ENCODE results near the gene SCTR.

SCTR gene

DNA sequence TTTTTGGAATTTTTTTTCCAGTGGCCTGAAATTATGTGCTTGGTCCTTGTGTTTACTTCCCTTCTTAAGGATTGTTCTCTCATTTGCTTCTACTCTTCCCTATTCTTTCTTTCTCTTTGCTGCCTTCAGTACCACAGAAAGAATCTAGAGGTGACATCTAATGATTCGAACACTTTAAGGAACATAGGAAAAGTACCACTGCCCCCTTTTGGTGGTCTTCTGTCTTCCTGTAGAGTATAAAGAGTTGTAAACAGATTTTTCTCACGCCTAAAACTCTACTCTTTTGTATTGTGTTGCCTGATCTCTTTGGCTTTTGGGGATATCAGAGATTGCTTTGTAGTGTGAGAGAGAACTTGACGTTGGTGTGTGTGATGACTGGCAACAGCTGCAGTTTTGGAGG is 7.0 kb upstream of the SCTR start:
- no peak overlapping the region for H3K4me3 ChIP-seq (ENCODE audit: low read length)
- peak; percentile 17 for DNase-seq (ENCODE audit: low read depth, low spot score)

DNA sequence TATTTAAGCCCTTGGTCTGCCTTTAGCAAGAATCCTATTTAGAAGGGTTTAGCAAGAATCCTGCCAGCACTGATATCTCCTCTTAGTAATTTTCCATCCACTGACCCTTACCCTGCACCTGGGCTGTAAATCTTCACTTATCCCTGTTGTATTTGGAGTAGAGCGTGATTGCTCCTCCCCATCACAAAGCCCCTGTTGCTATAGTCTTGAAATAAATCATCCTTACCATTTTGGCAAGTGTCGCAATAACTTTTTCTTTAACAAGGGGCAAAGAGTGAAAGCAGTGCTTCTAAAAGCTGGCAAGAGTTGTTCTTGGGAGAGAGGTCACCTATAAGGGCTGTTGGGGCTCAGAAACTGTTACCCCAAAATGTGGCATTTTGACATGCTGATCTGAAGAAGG is 3.7 kb upstream of the SCTR start:
- H3K4me3 ChIP-seq (ENCODE audit: low read length): no peak overlapping the region
- DNase-seq (ENCODE audit: low read depth, low spot score): no peak

DNA sequence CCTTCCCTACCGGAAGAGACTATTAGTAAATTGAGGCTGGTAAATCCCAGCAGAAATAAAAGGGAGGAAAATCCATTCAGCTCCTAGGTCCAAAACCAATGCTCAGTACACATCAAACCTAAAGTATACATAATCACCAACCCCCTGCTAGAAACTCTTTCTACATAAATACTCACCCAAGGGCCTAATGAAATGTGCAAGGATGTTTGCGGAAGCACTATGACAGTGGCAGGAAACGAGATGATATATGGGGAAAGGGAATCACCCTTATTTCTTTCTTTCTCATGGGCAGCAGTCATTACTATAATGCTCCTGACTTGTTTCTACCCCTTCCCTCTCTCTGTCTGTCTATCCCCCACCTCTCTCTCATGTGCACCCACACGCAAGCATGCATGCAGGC is 1.3 kb upstream of the SCTR start:
- no peak for DNase-seq (ENCODE audit: low read depth, low spot score)
- no peak overlapping the region for H3K4me3 ChIP-seq (ENCODE audit: low read length)

DNA sequence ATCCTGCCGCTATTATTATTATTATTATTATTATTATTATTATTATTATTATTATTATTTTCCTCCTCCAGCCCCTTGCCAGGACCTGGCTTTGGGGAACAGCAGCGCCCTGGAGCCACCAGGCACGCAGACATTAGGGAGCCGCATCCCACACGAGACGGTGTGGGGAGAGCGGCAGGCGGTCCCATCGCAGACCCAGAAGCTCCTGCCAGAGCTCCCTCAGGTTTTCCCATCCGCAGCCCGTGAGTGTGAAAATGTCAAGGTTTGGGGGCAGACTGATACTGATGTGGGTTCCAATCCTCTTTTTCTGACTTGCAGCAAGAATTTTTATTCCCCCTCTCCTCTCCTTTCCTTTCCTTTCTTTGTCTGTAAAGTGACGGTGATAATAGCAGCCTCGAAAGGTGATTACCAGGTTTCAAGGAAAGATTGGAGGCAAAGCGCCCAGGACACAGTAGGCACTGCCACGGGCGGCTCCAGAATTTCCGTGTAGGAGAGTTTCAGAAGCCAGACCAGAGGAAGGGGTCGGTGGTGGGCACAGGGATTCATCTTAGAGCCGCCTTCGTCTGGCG is 816 bp downstream of the SCTR start:
- no peak for DNase-seq (ENCODE audit: low read depth, low spot score)
- no peak overlapping the region for H3K4me3 ChIP-seq (ENCODE audit: low read length)

DNA sequence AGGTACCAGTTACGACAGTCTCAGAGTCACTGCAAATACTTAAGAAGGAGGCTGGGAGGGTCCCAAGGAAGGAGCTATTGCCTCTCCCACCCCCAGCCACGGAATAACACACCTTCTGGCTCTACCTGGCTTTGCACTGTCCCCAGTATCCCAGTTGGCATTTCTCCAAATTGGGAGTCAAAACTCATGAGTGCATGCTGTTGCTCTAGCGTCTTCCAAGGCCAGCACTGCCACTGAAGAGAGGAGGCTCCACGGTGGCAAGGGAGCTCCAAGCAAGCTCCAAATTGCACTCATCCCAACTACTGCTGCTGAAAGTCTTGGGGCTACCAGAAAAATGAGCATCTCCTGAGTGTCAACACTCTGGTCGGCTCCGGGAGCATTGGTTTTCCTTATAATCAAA is 1.6 kb downstream of the SCTR start:
- no peak for DNase-seq (ENCODE audit: low read depth, low spot score)
- no peak overlapping the region for H3K4me3 ChIP-seq (ENCODE audit: low read length)

DNA sequence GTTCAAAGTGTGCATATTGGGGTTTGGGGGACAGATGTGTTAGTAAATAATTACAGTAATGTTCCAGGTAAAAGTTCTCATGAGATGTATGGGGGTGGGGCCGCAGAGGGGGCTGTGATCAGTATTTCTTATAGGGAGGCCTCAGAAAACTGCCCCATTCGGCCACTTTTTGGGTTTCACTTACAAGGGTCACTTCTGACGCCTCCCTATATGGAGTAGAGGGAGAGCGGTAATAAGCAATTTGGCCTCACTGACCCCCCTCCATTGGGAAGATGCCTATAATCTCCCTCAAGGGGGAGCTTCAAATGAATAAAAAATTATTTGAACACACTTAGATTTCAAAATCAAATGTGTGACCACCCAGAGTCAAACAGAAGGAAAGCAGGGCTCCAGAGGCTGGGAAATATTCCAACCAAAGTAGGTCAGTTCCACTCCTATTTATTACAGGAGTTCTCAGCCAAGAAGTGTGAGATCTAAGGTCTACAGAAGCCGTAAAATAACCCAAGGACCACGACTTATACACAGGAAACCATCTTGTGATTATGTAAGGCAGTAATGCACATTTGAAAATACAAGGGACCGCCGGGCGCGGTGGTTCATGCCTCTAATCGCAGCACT is 2.7 kb downstream of the SCTR start:
- H3K4me3 ChIP-seq (ENCODE audit: low read length): no peak overlapping the region
- DNase-seq (ENCODE audit: low read depth, low spot score): no peak

DNA sequence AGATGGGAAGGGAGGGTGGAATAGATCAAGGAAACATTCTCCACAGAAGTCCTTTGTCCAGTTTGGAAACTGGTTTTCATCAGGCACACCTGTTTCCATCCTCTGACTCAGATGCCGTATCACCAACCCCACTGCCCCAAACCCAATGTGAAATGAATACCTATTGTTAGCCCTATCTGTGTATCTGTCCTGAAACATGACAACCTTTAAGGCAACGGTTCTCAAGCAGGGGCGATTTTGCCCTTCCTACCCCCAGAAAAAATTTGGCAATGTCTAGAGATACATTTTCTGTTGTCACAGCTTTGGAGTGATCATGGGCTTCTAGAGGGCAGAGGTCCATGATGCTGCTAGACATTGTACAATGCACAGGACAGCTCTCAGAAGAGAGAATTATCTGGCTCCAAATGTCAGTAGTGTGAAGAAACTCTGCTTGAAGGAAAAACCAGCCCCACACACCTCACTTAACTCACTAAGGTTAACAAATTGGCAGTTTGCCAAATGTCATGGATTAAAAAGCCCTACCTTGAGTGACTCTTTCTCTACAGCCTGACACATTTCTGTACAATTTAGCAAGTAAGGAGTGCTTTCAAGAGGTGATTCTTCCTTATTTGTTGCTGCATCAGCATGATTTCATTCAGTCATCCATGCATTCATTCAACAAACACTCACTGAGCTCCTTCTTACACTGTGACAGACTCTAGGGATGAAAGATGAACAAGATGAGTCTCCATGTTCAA is 3.4 kb downstream of the SCTR start:
- no peak overlapping the region for H3K4me3 ChIP-seq (ENCODE audit: low read length)
- peak; percentile 9 for DNase-seq (ENCODE audit: low read depth, low spot score)

DNA sequence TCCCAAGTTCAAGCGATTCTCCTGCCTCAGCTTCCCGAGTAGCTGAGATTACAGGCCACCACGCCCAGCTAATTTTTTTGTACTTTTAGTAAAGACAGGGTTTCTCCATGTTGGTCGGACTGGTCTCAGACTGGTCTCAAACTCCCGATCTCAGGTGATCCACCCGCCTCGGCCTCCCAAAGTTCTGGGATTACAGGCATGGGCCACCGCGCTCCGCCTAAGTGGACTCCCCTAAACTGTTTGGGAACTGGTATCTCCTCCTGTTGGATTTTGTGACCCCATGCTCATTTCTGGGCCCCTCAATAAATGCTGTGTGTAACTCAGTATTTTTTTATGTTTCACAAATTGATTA is 5.2 kb downstream of the SCTR start:
- no peak overlapping the region for H3K4me3 ChIP-seq (ENCODE audit: low read length)
- no peak for DNase-seq (ENCODE audit: low read depth, low spot score)

DNA sequence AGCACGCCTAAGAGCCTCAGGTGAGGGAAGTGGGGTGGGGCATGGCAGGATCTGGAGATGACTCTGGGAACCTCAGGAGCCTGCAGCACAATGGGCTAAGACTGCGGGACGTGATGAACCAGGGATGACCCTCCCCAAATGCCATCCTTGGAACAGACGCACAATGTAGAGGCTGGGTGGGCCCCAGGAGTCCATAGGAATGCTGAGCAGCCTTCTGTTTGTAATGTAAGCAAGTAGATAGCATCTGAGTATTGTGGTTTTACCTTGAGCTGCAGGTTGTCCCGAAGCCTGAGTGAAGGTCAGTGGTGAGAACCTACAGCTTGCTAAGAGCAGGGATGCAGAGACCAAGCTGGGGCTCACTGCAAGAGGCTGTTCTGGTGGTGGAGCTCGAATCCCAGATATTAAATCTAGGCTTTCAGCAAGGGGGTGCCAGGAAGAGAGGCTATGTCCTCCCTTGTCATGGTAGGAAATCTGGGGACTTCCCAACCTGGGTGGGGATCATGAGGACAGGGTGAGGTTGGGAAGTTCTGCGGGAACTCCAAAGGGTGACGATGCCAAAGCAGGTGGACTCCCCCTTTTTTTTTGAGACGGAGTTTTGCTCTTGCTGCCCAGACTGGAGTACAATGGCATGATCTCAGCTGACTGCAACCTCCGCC is 5.8 kb downstream of the SCTR start:
- no peak overlapping the region for H3K4me3 ChIP-seq (ENCODE audit: low read length)
- no peak for DNase-seq (ENCODE audit: low read depth, low spot score)

DNA sequence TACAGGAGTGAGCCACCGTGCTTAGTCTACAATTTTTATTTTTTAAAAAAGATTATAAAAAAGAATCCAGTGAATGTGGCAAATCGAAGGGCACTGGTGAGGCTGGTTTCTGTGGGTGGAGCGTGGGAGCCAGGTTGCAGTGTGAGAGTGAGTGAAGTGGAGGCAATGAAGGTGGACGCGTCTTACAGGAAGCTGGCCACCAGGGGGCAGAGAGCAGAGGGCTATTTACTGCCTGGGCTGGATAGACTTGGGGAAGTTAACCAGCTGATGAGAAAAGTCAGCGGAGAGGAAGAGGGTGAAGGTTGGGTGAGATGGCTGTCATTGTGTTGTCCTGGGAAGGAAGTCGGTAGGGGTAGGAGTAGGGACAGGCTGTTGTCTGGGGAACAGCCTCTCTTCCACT is 6.8 kb downstream of the SCTR start:
- H3K4me3 ChIP-seq (ENCODE audit: low read length): no peak overlapping the region
- DNase-seq (ENCODE audit: low read depth, low spot score): peak; percentile 32

DNA sequence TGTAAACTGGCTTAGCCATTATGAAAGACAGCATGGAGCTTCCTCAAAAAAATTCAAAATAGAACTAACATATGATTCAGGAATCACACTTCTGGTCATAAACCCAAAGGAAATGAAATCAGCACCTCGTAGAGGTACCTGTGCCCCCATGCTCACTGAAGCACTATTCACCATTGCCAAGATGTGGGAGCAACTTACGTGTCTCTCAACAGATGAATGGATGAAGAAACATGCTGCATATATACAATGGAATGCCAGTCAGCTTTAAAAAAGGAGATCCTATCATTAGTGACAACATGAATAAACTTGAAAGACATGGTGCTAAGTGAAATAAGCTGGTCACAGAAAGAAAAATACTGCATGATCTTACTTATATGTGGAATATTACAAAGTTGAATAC is 8.2 kb downstream of the SCTR start:
- H3K4me3 ChIP-seq (ENCODE audit: low read length): no peak overlapping the region
- DNase-seq (ENCODE audit: low read depth, low spot score): no peak

DNA sequence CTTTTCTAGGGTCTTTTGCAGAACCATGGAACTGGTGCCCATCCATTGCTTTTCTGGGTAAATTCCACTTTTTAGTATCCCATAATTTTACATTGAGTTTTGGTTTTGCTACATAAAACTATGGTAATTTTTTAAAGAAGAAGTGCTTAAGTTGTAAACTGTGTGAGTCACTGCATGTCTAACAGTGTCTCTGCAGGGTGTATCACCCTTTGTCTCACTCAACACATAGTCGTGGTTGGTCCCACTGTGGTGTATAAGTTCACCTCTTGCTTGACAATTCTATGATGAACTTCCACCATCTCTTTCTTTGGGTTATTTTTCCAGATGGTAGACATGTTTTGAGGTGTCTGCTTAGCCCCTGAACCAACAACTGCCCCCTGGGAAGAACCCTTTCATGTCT is 10.5 kb downstream of the SCTR start:
- no peak overlapping the region for H3K4me3 ChIP-seq (ENCODE audit: low read length)
- no peak for DNase-seq (ENCODE audit: low read depth, low spot score)

DNA sequence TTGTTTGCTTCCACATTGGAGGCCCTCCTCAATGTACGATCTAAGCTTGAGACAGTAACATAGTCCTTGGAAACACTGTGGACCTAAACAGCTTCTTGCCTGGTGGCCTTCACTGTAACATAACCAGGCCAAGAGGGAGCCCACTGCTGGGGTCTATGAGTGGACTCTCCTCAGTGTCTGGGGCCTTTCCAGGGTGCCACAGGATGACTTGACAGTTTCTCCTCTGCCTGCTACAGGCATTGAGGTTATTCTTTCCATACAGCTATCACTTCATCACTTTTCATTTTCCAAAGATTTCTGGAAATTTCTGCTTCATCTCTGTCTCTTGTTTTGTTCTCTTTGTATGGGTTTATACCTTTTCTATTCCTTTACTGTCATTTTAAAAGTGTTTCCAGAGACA is 11.3 kb downstream of the SCTR start:
- H3K4me3 ChIP-seq (ENCODE audit: low read length): no peak overlapping the region
- DNase-seq (ENCODE audit: low read depth, low spot score): no peak

DNA sequence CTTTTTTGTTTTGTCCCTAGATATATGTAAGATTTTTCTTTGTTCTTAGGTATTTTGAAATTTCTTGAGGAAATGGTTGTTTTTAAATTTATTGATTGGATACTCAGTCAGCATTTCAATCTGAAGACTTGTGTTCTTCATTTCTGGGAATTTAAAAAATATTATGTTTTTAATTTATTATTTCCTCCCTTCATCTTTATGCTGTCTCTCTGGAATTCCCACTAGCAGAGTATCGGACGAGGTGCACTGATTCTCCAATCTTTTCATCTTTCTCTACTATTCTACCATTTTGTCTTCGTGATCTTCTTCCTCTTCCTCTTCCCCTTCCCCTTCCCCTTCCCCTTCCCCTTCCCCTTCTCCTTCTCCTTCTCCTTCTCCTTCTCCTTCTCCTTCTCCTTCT is 12.3 kb downstream of the SCTR start:
- H3K4me3 ChIP-seq (ENCODE audit: low read length): no peak overlapping the region

DNA sequence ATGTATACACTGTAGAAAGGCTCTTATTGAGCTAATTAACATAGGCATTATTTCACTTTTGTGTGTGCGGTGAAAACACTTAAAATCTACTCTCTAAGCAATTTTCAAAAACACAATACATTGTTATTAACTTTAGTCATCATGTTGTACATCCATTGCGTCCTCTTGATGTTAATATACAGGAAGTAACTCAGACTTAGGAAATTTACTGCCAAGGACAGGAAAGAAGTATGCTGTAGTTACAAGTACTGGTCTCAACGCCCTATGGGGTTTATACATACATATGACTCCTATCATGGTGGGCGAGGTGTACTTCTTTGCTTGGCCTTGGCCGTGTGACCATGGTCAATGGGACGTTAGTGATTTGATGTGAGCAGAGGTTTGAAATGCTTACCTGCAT is 15.5 kb downstream of the SCTR start:
- no peak overlapping the region for H3K4me3 ChIP-seq (ENCODE audit: low read length)
- no peak for DNase-seq (ENCODE audit: low read depth, low spot score)

More for the DNA sequence above, 12.3 kb downstream of the SCTR start:
- no peak for DNase-seq (ENCODE audit: low read depth, low spot score)

DNA sequence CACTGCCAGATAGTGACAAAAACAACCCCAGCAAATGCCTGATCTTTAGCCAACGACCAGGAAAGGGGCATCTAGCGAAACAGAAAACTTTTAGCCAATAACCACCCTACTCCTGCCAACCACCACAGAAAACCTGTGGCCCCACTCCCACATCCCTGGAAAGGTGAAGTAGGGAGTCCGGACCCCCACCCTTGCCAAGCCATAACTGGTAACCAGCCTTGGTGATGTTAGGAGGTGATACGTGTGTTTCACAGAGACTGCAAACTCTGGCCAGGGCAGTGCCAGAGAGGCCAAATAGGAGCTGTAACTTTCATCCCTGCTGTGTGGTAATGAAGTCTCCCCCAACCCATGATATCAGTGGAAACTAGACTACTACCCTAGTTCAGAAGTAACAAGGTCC is 27.6 kb downstream of the SCTR start:
- no peak for DNase-seq (ENCODE audit: low read depth, low spot score)
- H3K4me3 ChIP-seq (ENCODE audit: low read length): no peak overlapping the region

DNA sequence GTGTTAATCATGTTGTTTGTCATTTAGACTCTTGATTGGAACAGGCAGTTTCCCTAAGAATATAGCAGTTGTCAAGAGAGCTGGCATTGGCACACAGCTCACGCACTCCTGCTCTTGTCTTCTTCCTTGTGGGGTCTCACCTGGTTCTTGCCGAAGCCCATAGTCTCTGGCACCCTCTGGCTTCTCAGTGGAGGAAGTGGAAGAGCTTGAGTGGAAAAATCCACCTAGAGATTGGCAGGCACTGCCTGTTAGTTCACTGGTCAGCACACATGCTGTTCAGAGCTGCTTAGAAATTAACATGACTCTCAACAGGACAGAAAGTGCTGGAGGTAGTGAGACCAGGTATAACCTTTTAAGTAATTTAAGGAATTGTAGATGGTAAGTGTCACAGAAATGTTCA is 28.3 kb downstream of the SCTR start:
- no peak for DNase-seq (ENCODE audit: low read depth, low spot score)
- H3K4me3 ChIP-seq (ENCODE audit: low read length): no peak overlapping the region

DNA sequence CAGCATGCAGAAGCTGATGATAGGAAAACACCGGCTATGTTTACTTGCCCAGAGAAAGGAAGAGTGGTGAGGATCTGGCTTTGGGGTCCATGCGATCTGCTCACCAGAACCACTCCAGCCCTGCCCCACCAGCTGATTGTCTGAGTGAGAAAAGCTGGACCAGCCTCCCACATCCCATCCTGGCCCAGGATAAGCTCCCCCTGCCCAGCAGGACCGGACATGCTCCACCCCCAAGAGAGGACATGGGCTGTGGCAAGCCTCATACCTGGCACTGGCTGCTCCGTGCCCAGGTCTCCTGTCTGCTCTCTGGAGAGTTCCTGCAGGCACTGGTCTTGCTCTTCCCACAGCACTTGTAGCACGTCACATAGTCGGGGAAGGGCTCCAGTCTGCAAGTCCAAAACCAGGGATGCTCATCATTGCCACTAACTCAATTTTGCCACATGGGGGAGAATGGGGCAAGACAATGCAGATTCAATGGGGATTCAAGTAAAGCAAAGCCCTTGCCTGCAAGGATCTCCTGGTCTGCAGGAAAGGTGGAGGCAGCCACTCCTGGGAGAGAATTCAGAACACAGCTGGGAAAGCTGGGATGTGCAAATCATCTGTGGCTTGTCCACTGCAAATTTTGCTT is 30.0 kb downstream of the SCTR start:
- no peak for DNase-seq (ENCODE audit: low read depth, low spot score)
- H3K4me3 ChIP-seq (ENCODE audit: low read length): no peak overlapping the region

DNA sequence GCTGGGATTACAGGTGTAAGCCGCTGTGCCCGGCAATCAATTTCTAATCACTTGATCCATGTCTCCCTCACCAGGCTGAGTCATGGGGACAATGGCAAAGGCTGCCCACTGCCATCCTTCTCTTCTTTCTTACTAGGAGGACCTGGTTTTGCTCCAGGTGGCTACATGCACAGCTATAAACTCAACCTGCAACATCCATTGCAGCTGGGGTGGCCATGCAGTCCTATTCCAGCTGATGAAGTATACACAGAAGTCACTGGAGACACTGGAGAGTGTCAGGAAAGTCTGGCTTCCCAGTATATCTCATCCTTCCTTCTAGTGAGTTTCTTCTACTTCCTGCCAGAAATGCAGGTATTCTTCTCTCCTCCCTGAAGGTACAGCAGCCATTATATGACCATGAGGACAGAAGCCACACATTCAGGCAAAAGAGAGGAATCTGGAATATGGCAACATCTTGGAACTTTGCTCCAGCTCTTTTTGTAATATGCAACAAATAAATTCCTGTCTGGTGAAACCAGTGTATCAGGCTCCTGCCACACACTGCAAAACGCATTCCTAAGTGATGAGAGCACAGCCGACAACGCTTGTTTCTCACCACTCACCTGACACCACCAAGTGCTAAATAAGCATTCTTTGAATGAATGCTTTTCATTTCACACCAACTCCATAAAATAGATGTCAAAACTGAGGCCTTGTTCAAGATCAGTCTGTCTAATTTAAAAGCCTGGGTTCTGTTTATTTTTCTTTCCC is 32.3 kb downstream of the SCTR start:
- DNase-seq (ENCODE audit: low read depth, low spot score): no peak
- no peak overlapping the region for H3K4me3 ChIP-seq (ENCODE audit: low read length)
